ENCODE data around the gene RNF130. TPM values are rescaled to one million over a fixed set of nuclear protein-coding genes. Genes with fewer than 3 reads are reported as not detected.

RNF130 gene
- total and polyA plus RNA-seq, 2 of the 13 experiments (the other 11 are each of a cell fraction or from before 2014, with no cell fraction given) = 28.2 to 28.3 TPM

GRCh38 chr5:179907556-179908324 is 163.8 kb downstream of the RNF130 start, which contains the start of gene TBC1D9B (continued):
- peak; percentile 59; the same call in 1 of the 2 replicates for TF ChIP-seq ZNF142 (CRISPR knock-in tag; IDR thresholded peaks at IDR 0.05)
- peak; percentile 15; the same call in 1 of the 2 replicates for TF ChIP-seq ZNF546 (CRISPR knock-in tag; conservative IDR thresholded peaks at IDR 0.05)
- peak; percentile 46; the same call in 1 of the 2 replicates for TF ChIP-seq ZMAT3 (CRISPR knock-in tag; conservative IDR thresholded peaks at IDR 0.05)
- peak; percentile 81; the same call in 1 of the 2 replicates for TF ChIP-seq UBTF (CRISPR knock-in tag; IDR thresholded peaks at IDR 0.05)
- TF ChIP-seq, protein P1, sequence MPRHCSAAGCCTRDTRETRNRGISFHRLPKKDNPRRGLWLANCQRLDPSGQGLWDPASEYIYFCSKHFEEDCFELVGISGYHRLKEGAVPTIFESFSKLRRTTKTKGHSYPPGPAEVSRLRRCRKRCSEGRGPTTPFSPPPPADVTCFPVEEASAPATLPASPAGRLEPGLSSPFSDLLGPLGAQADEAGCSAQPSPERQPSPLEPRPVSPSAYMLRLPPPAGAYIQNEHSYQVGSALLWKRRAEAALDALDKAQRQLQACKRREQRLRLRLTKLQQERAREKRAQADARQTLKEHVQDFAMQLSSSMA (CRISPR knock-in tag; IDR thresholded peaks at IDR 0.05) = 0 out of 2 replicates have a peak, but pooled peaks have one; percentile 20
- 0 out of 2 replicates have a peak, but pooled peaks have one; percentile 23 for TF ChIP-seq HIC2 (CRISPR knock-in tag; IDR thresholded peaks at IDR 0.05; ENCODE audit: low read depth)
- TF ChIP-seq MZF1 (CRISPR knock-in tag; IDR thresholded peaks at IDR 0.05; ENCODE audit: borderline replicate concordance) = no peak
- TF ChIP-seq RBFOX2 (IDR thresholded peaks at IDR 0.05; ENCODE audit: low read depth, low read length) = peak; percentile 82
- 0 out of 2 replicates have a peak, but pooled peaks have one; percentile 57 for TF ChIP-seq ZSCAN21 (CRISPR knock-in tag; IDR thresholded peaks at IDR 0.05; ENCODE audit: borderline replicate concordance)
- TF ChIP-seq, protein P2, sequence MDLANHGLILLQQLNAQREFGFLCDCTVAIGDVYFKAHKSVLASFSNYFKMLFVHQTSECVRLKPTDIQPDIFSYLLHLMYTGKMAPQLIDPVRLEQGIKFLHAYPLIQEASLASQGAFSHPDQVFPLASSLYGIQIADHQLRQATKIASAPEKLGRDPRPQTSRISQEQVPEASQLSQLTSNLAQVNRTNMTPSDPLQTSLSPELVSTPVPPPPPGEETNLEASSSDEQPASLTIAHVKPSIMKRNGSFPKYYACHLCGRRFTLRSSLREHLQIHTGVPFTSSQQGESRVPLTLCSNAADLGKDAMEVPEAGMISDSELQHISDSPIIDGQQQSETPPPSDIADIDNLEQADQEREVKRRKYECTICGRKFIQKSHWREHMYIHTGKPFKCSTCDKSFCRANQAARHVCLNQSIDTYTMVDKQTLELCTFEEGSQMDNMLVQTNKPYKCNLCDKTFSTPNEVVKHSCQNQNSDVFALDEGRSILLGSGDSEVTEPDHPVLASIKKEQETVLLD (CRISPR knock-in tag; IDR thresholded peaks at IDR 0.05; ENCODE audit: low read depth) = peak; percentile 75; the same call in 1 of the 2 replicates
- peak; percentile 45; the same call in 1 of the 2 replicates for TF ChIP-seq PAX8 (CRISPR knock-in tag; IDR thresholded peaks at IDR 0.05; ENCODE audit: borderline replicate concordance)
